ENCODE results near the gene MMP28. TPM values are rescaled to one million over a fixed set of nuclear protein-coding genes. Genes with fewer than 3 reads are reported as not detected.

MMP28 gene
- total and polyA plus RNA-seq, 10 of the 15 experiments (the other 5 are each of a cell fraction or from before 2014, with no cell fraction given): not detected

GRCh38 chr17:35774499-35774898, 20.9 kb downstream of the MMP28 start:
- BruUV-seq (replicated peaks): no TSS peak
- ChIA-PET RAD21 (ENCODE audit: unreplicated experiment) (no interaction called here), CTCF (interaction anchor here (1.5 kb wide), 1 partner anchor 31 kb away, joined by 3 read pairs; no protein-coding TSS in a partner anchor), SMC1A (ENCODE audit: uncharacterized antibody, unreplicated experiment) (interaction anchor here (1.2 kb wide), 1 partner anchor 34 kb away, joined by 3 read pairs; the partner anchor contains the start of gene TAF15), POLR2A (no interaction called here)
- in situ Hi-C loops (cut with MboI): no loop called here
- Histone ChIP-seq H4K20me1 (ENCODE audit: control insufficient read depth, insufficient read depth) (no peaks in the 10 kb centered on the region), H2AFZ (ENCODE audit: control insufficient read depth, low read depth, low read length) (no peak overlapping the region), H3K4me2 (ENCODE audit: control insufficient read depth, insufficient read depth) (no peak overlapping the region), H3K4me3 (no peak overlapping the region), H3K4me1 (ENCODE audit: control insufficient read depth, insufficient read depth, low read length) (no peaks in the 10 kb centered on the region), H3K9ac (ENCODE audit: control insufficient read depth, insufficient read depth, low read length) (no peak overlapping the region), H3K9me3 (replicated peaks; ENCODE audit: control insufficient read depth, insufficient read depth, low read length) (no peaks in the 10 kb centered on the region), H3K27me3 (replicated peaks in 1 of 2; ENCODE audit: control insufficient read depth in 2 of 2, insufficient read depth in 2 of 2, low read length in 1 of 2) (peaks cover 3 to 5% of the 10 kb centered on the region in 2 experiments), H3K79me2 (ENCODE audit: control insufficient read depth, insufficient read depth, low read length) (no peaks in the 10 kb centered on the region), H3K27ac (ENCODE audit: control insufficient read depth, insufficient read depth) (no peak overlapping the region), H3K36me3 (ENCODE audit: control insufficient read depth in 2 of 2, insufficient read depth in 2 of 2, low read length in 1 of 2) (no peaks in the 10 kb centered on the region)
- FAIRE-seq (no peak), DNase-seq (ENCODE audit: low read depth, low spot score) (no peak), ATAC-seq (no peak)
- intact Hi-C loops (cut with micrococcal nuclease; ENCODE audit: unreplicated experiment): no loop called here
- no peak for TF ChIP-seq EGR1 (IDR thresholded peaks at IDR 0.05; ENCODE audit: borderline replicate concordance in 1 of 2, low read depth in 2 of 2, low read length in 2 of 2)
- TF ChIP-seq IRF5 (IDR thresholded peaks at IDR 0.05; ENCODE audit: borderline replicate concordance): no peak
- TF ChIP-seq SIX5 (IDR thresholded peaks at IDR 0.05; ENCODE audit: low read depth, low read length, severe bottlenecking): no peak
- TF ChIP-seq STAT3 (IDR thresholded peaks at IDR 0.05; ENCODE audit: low read depth, low read length): no peak
- TF ChIP-seq STAT1 (conservative IDR thresholded peaks at IDR 0.05): no peak
- TF ChIP-seq ELK1 (IDR thresholded peaks at IDR 0.05; ENCODE audit: low read depth, low read length): no peak
- TF ChIP-seq PAX5 (IDR thresholded peaks at IDR 0.05; ENCODE audit: borderline replicate concordance, low read depth, low read length): no peak
- TF ChIP-seq SREBF2 (IDR thresholded peaks at IDR 0.05; ENCODE audit: low read length): no peak
- TF ChIP-seq FOS (IDR thresholded peaks at IDR 0.05; ENCODE audit: borderline replicate concordance, extremely low read depth, insufficient read length): no peak
- no peak for TF ChIP-seq BCLAF1 (IDR thresholded peaks at IDR 0.05)
- no peak for TF ChIP-seq BACH1 (IDR thresholded peaks at IDR 0.05; ENCODE audit: borderline replicate concordance)
- no peak for TF ChIP-seq RELB (IDR thresholded peaks at IDR 0.05; ENCODE audit: low read depth)
- no peak for TF ChIP-seq ZNF274 (IDR thresholded peaks at IDR 0.05; ENCODE audit: insufficient read depth, insufficient read length)
- TF ChIP-seq NFXL1 (IDR thresholded peaks at IDR 0.05; ENCODE audit: borderline replicate concordance): no peak
- TF ChIP-seq FOXK2 (IDR thresholded peaks at IDR 0.05): no peak
- TF ChIP-seq KAT2A (conservative IDR thresholded peaks at IDR 0.05; ENCODE audit: control insufficient read depth, low read depth, low read length): no peak
- no peak for TF ChIP-seq HCFC1 (IDR thresholded peaks at IDR 0.05; ENCODE audit: low read length)
- TF ChIP-seq CHD2 (IDR thresholded peaks at IDR 0.05; ENCODE audit: borderline replicate concordance, low read depth, low read length): no peak
- 19% methylated on average over 5 of the region's 5 CpGs for WGBS (ENCODE audit: insufficient coverage, insufficient replicate concordance, low lambda C conversion rate, missing lambda C conversion rate)
